Ovary (tissue), 9 donors: ENCODE data around the gene MAN1C1. TPM values are rescaled to one million over a fixed set of nuclear protein-coding genes. Genes with fewer than 3 reads are reported as not detected.

ENCODE experiments used
- DNase-seq, 5 donors: peaks; one replicate each; pipeline ENCODE4 v3.0.0-alpha.2; 2019 to 2020
- H3K27ac ChIP-seq, 2 donors: fragments of 200-600 bp; one replicate each; pipeline versions ENCODE4 v1.5.1 to v1.8.0; 2019 to 2022
- H3K27me3 ChIP-seq: fragments of 200-600 bp; one replicate; pipeline ENCODE4 v1.8.0; 2022
- H3K36me3 ChIP-seq: fragments of 200-600 bp; sonication (generic); one replicate; pipeline ENCODE4 v1.5.1; 2019
- H3K4me1 ChIP-seq: one replicate; pipeline ENCODE4 v1.8.1; 2013; ENCODE audit warnings: mild to moderate bottlenecking, moderate library complexity; ENCODE audit not compliant: insufficient read depth
- H3K4me3 ChIP-seq: fragments of 200-600 bp; sonication (generic); one replicate; pipeline ENCODE4 v1.5.1; 2017
- H3K9me3 ChIP-seq, 2 donors: fragments of 200-600 bp in 1 of 2; sonication (generic) in 1 of 2; one replicate each; pipeline versions ENCODE4 v1.5.1 to v1.8.1; 2013 to 2019; ENCODE audit warnings: mild to moderate bottlenecking in 1 of 2, moderate library complexity in 1 of 2
- CTCF ChIP-seq, 3 donors: fragments of 450-650 bp in 2 of 3; fragments of 200-600 bp in 1 of 3; IDR thresholded peaks; one replicate each; pipeline versions ENCODE4 v1.5.1 to v1.8.0; 2016 to 2022; ENCODE audit warnings: antibody characterized with exemption in 3 of 3, mild to moderate bottlenecking in 1 of 3
- EP300 ChIP-seq: sonication (generic); formaldehyde crosslinking; IDR thresholded peaks from one replicate; pipeline ENCODE4 v1.6.1; 2017; ENCODE audit warnings: antibody characterized with exemption
- POLR2A ChIP-seq: fragments of 450-650 bp; IDR thresholded peaks from one replicate; pipeline ENCODE4 v1.6.1; 2017; ENCODE audit warnings: antibody characterized with exemption, mild to moderate bottlenecking, moderate library complexity
- WGBS, 3 donors: extraction: QIAGEN DNeasy Blood & Tissue Kit in 1 of 3; methylation state at CpG; one replicate each; pipeline versions ENCODE4 v1.1.5 to v1.1.7; 2013 to 2017; 5-methylcytosine and 5-hydroxymethylcytosine counted together
- intact Hi-C, 4 donors: fragments of 100-400 bp; cut with DNase I; formaldehyde crosslinking; loops; one replicate each; pipeline versions ENCODE4 v1.11.0 to v1.15.1; 2022 to 2023
- polyA plus RNA-seq, 2 donors: library from polyadenylated mRNA; stranded (reverse); fragments of 200-250 nt in 1 of 2; fragments of 350-450 nt in 1 of 2; fragmentation: Illumina TruSeq in 1 of 2; extraction: RNeasy Lipid Tissue Mini Kit (QIAGEN cat#74804) in 1 of 2; gene quantifications; one replicate each; pipeline ENCODE4 v1.2.3, GENCODE V29; 2013 to 2014
- total RNA-seq, 7 donors: library from RNA; depleted of rRNA in 2 of 7; stranded (reverse); fragments of >200 nt in 2 of 7; fragmentation: NEBNext Ultra II Directional in 3 of 7; extraction: Animal tissue kit (Norgen Biotek cat#: 25700) in 3 of 7; gene quantifications; one replicate each; pipeline versions ENCODE4 v1.1.0 to v1.2.4, GENCODE V29; 2016 to 2023
- donor health status: DM: no; HTN: no; CAD: no; lungs with moderate emphysema.
- donor health status: DM: no; HTN: no; CAD: no.
- donor health status: Bipolar disorder and iron deficiency.
- donor health status: DM: yes; HTN: yes; CAD: no.
- donor health status: DM: no; HTN: no; CAD: no.
- donor health status: DM: yes; HTN: yes; CAD: no.

The MAN1C1 gene
- total and polyA plus RNA-seq, 9 donors: 18.0 to 59.2 (median 33.1) TPM

- H3K4me1 ChIP-seq: peaks cover 4% of the 10 kb centered on the region
- 85 to 88% (median 87%) methylated on average over 24 of the region's 24 CpGs for WGBS, 3 donors
- no peaks in the 10 kb centered on the region for H3K27me3 ChIP-seq
- H3K9me3 ChIP-seq: no peaks in the 10 kb centered on the region
- no peaks in the 10 kb centered on the region for H3K36me3 ChIP-seq
- intact Hi-C loops: loop anchor here in 1 of 4 donors (5.0 kb wide), 1 partner anchor 572 kb away; no protein-coding TSS in a partner anchor
- no peak for DNase-seq
- no peak overlapping the region for H3K4me3 ChIP-seq
- no peak for TF ChIP-seq POLR2A
- no peak for TF ChIP-seq CTCF (IDR thresholded peaks at IDR 0.05)
- TF ChIP-seq EP300: no peak
- H3K27ac ChIP-seq: no peak overlapping the region
These were observed 197.3 kb downstream of the MAN1C1 start for GRCh38 chr1:25813734-25814471.

GRCh38 chr1:25814549-25815087, 198.0 kb downstream of the MAN1C1 start:
- WGBS, 3 donors: 87 to 90% (median 87%) methylated on average over 7 of the region's 7 CpGs
- intact Hi-C loops: loop anchor here in 1 of 4 donors (5.0 kb wide), 1 partner anchor 572 kb away; no protein-coding TSS in a partner anchor
- TF ChIP-seq EP300 (no peak), POLR2A (no peak), CTCF (IDR thresholded peaks at IDR 0.05) (no peak)
- no peak overlapping the region for H3K27ac ChIP-seq
- DNase-seq: no peak
- H3K9me3 ChIP-seq: no peaks in the 10 kb centered on the region
- no peak overlapping the region for H3K4me3 ChIP-seq
- no peaks in the 10 kb centered on the region for H3K36me3 ChIP-seq
- H3K27me3 ChIP-seq: no peaks in the 10 kb centered on the region
- H3K4me1 ChIP-seq: peaks cover 6% of the 10 kb centered on the region

- no peaks in the 10 kb centered on the region for H3K27me3 ChIP-seq
- TF ChIP-seq CTCF (IDR thresholded peaks at IDR 0.05): no peak
- TF ChIP-seq EP300: no peak
- no peak for TF ChIP-seq POLR2A
- H3K4me3 ChIP-seq: no peak overlapping the region
- peaks cover 6% of the 10 kb centered on the region for H3K4me1 ChIP-seq
- WGBS, 3 donors: 85 to 88% (median 86%) methylated on average over 23 to 24 of the region's 24 CpGs
- DNase-seq: no peak
- intact Hi-C loops: no loop called here
- no peak overlapping the region for H3K27ac ChIP-seq
- H3K9me3 ChIP-seq: no peaks in the 10 kb centered on the region
- H3K36me3 ChIP-seq: no peaks in the 10 kb centered on the region
These were observed 198.9 kb downstream of the MAN1C1 start for GRCh38 chr1:25815208-25816111.

GRCh38 chr1:25816112-25816718, 199.6 kb downstream of the MAN1C1 start:
- TF ChIP-seq CTCF (IDR thresholded peaks at IDR 0.05) (no peak), POLR2A (no peak), EP300 (no peak)
- intact Hi-C loops: no loop called here
- H3K4me1 ChIP-seq: peaks cover 10% of the 10 kb centered on the region
- no peak overlapping the region for H3K27ac ChIP-seq
- no peak for DNase-seq
- H3K4me3 ChIP-seq: no peak overlapping the region
- 75 to 85% (median 79%) methylated on average over 15 of the region's 15 CpGs for WGBS, 3 donors
- H3K36me3 ChIP-seq: no peaks in the 10 kb centered on the region
- H3K9me3 ChIP-seq: no peaks in the 10 kb centered on the region
- H3K27me3 ChIP-seq: no peaks in the 10 kb centered on the region
